ENCODE results near the gene SENP1.

SENP1 gene

DNA sequence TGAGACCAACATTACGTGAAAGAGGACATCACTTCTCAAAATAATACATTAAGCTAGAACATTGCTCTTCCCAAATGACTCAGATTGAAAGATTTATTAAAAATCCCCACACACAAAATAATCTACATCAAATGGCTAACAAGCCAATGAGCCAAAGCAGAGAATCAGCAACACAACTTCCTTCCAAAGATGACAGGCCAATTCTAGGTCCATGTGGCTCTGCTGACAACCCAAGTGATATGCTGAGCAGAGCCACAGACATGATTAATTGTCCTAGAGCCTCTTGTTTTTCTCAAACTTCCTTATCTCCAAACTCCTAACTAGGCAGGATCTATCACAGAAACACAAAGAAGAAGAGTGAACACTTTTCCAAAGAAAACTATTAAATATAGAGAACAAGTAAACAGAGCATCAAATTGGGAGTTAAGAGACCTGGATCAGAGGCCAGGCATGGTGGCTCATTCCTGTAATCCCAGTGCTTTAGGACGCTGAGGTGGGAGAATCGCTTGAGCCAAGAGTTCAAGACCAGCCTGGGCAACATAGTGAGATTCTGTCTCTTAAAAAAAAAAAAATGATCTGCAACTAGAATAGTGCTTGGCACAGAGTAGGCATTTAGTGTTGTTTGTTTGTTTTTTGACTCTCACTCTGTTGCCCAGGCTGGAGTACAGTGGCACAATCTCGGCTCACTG, 38.5 kb downstream of the SENP1 start:
- no peak for DNase-seq (ENCODE audit: low spot score)

DNA sequence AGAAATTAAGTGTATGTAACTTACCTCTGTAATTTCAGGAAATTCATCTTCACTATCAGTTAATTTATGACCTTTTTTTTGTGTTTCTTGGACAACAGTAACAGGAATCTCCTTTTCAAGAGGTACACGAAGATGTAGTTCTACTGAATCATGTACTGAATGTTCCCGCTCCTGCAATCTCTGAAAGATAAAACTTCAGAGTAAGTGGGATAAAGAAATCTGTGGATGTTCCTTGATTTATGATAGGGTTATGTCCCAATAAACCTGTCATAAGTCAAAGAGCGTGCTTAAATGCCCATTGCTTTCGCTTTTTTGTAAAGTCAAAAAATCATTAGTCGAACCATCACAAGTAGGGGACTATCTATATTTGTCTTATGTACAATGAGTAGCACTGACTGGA, 40.8 kb downstream of the SENP1 start:
- DNase-seq (ENCODE audit: low spot score) = no peak

DNA sequence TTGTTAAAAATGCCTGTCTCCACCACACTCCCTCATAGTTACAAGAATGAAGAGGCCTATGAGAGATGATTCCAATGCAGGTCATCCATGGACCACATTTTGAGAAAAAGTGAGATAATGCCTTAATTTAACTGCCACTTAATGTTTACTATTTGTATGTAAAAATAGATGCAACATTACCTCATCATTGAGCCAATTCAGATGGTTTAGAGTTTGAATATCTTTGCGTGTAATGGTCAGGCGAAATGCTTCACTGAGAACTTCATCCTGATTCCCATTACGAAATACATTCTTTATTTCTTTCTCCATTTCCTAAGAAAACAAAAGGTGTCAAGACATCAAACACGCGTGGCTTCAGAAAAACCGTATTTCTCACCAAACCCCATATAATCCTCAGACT, 42.3 kb downstream of the SENP1 start:
- no peak for DNase-seq (ENCODE audit: low spot score)

DNA sequence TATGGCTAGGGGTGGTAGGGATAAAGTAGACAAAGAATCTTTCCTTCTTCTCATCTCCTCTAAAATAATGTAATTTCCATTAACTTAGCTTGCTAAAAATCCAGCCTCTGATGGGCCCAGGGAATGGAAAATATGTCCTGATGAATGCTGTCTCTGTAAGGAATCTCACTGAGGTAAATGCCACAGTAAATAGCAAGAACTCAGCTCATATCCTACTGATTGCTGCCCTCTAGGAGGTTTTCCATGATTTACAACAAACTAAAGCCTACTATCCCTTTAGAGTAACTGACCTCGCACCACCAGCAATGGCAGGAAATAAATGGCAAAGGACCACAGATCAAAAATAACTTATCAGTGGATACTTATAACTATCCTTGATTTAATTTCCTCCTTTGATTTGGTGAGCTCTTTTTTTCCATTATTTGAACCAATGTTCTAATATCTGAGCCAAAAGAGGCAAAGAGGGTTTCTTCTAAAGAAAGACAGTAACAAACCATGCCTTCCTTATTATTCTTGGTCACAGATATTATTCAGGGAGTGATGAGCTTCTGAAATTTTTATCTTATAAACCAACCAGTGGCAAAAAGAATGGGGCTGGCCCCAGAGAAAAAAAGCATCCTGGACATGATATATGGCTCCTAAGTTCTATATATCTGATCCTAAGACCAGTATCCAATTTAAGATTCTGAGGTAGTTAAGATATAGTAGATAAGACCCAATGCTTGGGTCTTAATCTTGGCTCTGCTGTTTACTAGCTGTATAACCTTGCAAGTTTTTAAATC, 43.8 kb downstream of the SENP1 start:
- no peak for DNase-seq (ENCODE audit: low spot score)

DNA sequence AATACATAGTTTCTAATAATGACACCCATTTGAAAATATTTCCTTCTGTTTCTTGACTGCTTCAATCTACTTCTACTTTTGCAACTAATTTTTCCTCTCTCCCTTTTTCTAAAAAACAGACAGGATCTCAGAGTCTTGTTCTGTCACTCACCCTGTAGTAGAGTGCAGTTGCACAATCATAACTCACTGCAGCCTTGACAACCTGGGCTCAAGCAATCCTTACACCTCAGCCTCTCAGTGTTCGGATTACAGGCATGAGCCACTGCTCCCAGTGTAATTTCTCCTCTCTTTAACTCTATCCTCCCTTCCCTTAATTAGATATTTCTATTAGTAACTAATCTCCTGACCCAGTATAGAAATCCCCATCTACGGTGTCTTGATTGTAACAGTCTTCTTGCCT, 45.4 kb downstream of the SENP1 start:
- DNase-seq (ENCODE audit: low spot score) = no peak

DNA sequence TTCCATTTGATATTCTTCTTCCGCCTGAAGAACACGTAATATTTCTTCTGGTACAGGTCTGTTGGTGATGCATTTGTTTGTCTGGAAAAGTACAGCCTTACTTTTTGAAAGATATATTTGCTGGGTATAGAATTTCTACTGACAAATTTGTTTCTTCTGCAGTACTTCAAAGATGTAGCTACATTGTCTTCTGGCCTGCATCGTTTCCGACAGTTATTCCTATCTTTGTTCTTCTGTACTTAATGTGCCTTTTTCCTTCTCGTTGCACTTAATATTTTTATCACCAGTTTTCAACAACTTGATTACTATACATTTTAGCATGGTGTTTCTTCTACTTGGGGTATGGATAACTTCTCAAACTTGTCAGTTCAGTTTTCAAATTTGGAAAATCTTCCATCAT, 47.1 kb downstream of the SENP1 start:
- DNase-seq (ENCODE audit: low spot score) = no peak

DNA sequence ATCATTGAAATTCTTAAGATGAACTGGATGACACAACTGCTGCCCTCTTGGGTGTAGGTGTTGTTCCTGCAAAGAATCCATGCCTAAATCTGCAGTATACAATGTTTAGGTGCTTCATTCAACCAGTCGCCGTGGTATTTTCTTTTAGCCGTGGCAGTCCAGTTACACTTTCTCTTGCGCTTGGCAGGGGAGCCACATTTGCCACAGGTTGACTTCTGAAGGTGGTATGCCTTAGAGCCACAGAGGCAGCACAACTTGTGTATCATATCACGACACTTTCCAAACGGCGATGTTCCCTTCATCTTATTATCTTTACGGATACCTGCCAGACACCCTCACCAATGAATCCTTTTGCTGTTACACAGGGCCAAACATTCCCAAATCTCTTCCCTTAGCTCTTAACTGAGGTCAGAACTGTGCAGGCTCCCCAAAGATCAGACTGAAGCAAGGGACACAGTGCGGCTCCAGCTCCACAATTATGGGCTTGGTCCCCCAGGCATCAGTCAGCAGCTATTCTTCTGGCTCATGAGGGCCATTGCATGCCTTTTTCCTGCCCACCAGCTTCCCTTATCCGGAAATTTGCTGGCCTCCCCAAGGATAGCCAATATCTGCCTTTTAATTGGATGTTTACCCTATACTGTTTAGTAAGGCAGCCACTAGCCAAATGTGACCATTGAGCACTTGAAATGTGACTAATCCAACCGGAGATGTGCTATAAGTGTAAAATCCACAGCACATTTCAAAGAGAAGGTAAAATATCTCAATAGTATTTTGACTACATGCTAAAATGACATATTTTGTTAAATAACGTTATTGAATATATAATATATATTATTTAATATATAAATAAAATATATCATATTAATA, 50.7 kb downstream of the SENP1 start:
- no peak for DNase-seq (ENCODE audit: low spot score)

DNA sequence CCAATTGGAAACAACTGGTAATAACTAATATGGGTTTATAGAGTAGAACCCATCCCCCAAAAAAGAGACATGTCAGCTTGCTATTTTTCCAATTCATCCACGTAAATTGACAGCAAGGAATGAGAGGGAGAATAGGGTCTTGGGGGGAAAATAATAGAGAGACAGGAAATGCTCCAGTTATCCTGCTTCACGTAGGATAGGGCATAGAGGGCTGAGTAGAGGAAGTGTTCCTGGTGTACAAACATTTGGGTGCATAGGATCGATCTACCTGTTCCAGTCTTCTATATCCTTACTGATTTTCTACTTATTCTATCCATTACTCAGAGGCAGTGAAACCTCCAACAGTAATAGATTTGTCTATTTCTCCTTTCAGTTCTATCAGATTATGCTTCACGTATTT, 52.0 kb downstream of the SENP1 start:
- DNase-seq (ENCODE audit: low spot score) = no peak

DNA sequence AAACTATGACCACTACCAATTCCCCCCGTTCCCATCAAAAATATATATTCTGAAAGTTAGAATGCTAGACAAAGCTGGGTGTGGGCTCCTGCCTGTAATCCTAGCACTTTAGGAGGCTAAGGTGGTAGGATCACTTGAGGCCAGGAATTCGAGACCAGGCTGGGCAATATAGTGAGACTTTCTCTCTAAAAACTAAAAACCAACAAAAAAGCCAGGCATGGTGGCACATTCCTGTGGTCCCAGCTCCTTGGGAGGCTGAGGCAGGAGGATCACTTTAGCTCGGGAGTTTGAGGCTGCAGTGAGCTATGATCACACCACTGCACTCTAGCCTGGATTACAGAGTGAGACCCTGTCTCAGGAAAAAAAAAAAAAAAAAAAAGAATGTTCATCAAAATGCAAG, 52.8 kb downstream of the SENP1 start:
- DNase-seq (ENCODE audit: low spot score) = no peak

DNA sequence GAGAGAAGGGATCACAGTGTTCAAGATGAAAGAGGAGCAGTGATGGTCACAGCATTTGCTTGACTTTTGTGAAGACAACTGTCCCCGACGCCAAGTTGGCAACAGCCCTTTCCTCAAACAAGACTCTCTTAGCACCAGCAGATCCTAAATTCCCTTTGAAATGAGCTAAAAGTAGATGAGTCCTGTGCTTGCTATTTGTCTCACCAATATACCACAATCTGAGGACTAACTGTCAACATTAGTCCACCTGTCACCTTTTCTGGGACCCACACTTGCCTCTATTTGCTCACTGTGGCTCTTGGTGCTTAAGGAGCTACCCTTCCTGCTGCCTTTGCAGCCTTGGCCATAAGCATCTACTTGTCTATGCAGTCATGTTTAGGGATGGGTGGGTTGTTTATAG, 54.2 kb downstream of the SENP1 start:
- no peak for DNase-seq (ENCODE audit: low spot score)

DNA sequence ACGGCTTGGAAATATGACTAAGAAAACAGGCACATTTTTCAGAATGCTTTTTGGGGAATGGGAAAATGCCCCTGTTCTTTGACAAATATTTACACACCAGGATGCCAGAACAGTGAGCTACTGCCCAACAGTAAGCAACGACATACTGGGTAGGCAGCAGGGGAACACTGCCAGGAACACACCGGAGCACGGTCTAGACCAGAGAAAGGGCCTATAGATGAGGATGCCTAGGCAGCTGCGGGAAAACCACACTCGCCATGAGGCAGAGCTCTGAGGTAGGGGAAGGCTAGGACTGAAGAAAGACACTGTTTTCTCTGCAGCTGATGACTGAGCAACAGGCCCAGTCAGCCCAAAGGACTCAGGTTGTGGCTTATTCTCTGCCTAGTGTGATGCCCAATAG, 55.7 kb downstream of the SENP1 start:
- no peak for DNase-seq (ENCODE audit: low spot score)

DNA sequence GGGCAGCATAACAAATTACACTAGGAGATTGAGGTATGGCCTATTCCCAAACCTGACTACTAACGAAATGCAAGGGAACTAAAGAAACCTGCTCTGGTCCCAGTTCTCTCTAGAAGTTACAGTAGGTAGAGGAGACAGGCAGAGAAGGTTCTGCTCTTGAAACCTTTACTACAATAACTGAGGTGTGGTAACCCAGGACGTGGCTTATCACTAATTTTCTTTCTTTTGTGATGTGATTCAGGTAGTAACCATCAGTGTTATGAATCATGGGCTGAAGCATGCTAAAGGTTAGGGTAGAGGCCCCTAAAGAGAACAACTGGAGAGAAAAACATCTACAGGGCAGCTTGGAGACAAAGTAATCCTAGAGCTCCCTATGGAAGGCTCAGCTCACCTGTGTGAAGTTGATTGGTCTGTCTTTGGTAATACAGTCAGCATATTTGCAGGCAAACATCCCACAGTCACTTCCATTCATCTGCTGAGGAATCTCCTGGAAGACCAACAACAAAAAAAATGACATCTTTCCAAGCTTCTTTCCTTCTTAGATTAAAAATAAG, 59.8 kb downstream of the SENP1 start:
- DNase-seq (ENCODE audit: low spot score) = no peak

DNA sequence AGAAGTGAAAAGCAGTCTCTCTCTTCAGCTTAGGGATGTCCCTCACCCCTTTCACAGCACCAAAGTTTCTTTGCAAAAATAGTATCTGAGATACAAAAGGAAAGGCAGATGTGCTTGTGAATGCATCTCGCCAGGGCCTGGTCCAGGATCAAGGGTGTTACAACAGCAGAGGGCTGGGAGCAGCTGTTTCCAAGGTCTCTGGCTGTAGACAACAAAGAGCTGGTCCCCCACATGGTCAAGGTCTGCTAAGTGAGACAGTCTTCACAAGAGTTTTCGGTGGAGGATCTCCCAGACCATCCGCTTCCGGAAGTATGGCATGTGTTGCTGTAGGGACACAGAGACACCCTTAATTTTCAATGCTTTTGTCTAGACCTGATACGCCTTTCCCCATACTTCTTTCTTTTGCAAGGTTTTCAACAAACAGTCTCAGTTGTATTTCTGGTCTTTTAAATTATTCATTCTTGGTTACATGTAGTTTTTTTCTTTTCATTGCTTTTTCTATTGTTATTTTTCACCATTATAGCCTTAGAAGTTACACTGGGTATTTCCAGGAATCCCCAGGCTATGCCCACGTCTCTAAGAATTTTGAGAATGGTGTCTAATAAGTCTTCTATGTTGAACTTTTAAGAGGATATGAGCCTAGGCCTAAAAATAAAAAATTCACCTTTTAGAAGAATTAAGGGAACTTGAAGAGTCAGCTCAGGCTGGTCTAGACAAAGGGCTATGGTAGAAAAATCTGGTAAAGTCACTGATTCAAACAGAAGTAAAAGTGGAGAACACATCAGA, 60.6 kb downstream of the SENP1 start:
- no peak for DNase-seq (ENCODE audit: low spot score)

DNA sequence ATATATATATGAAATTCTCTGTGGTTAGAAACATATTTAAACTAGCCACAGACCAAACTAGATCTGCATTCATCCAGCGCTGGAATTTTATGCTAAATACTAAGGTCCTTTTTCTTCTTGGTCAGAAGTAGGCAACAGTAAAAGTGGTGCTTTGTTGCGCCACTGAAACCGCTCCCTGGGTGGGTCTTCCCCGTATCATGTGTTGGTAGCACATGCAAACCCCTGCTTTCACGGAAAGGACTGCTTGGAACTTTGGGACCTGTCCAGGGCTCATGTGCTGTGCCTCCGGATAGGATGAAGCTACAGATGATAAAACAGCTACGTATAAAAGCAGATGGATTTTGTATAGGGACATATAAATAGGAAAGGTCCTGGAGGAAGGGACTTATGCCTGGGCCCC, 61.5 kb downstream of the SENP1 start:
- DNase-seq (ENCODE audit: low spot score) = no peak

DNA sequence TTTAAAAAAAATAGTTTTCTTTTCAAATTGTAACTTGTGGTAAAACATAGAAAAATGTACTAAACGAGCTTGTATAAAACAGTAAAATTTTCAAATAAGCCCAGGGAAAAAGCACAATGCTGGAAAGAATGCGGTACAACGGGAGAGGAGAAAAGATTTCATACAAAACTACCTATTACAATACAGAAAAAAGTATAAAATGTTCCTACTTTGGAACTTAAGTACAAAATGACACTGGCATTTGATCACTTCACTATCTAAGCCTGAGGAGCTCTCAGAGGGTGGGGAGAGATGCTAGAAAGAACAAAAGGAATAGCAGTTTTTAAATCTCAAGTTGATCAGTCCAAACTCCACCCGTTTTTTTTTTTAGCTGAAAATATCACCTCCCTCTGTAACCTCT, 62.1 kb downstream of the SENP1 start:
- no peak for DNase-seq (ENCODE audit: low spot score)

DNA sequence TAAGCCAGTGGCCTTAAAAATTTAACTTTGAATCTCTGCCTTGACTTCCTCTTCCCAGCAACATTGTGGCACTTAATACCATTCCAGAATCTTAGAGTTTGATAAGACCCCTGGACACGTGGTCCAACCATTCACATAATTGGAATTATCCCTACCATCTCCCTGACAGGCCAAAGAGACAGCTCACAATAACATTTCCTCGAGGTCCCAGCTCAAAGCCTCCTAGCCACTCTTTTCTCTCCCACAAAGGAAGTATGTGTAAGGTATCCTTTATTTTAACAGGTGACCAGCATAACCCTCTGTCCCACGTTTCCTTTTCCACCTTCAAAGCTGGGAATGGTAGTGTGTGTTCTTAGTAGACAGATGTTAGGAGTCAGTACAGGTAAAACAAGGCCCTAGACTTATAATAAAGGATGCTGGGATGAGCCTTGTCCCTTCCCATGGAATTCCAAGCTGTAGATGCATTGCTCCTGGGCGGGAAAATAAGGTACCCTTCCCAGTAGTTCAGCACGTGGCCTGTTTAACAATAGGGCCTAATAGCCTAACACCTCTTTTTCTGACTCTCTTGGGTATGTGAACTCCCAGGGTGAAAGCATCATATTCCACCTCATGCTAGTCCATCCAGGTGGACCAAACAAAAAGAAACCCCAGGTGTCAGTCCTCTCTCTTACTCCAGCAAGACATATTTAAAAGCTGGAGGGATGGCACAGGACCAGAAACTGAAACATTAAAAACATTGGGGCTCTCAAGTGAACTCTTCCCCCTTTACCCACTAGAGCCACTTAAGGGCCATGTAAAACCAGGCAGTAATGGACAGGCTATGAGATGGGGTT, 64.1 kb downstream of the SENP1 start:
- no peak for DNase-seq (ENCODE audit: low spot score)

DNA sequence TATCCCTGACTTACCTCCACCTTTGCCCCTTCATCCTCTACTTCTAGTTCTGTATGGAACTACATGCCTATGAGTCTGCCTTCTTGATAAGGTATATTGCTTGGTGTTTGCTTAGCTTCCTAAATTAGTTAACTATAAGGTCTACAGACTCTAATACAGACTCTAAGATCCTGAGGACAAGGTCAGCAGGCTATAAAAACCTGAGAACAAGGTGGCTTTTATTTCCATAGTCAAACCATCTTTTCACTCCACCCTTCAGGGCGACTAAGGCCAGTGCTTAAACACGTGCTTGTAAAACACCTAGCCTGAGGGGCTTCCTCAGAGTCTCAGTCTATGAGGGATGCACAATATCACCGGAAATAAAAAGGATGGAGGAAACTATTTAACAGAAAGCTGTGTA, 65.5 kb downstream of the SENP1 start:
- DNase-seq (ENCODE audit: low spot score) = no peak

DNA sequence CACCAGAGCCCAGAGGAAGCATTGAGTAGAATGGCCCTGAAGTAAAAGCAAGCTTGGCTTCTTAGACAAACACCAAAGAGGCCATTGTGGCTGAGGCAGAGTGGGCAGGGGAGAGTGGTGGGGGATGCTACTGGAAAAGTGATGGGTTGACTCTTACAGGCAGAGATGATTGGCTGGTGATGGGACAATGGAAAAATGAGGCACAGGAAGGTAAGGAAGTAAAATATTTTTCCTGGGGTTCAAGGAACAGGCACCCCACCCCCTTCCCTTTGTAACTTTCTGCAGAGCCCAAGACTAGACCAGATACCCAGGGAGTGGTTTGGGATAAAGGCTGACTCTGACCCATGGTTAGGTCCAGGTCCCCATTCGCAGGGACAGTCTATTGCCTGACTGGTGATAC, 66.7 kb downstream of the SENP1 start:
- no peak for DNase-seq (ENCODE audit: low spot score)

DNA sequence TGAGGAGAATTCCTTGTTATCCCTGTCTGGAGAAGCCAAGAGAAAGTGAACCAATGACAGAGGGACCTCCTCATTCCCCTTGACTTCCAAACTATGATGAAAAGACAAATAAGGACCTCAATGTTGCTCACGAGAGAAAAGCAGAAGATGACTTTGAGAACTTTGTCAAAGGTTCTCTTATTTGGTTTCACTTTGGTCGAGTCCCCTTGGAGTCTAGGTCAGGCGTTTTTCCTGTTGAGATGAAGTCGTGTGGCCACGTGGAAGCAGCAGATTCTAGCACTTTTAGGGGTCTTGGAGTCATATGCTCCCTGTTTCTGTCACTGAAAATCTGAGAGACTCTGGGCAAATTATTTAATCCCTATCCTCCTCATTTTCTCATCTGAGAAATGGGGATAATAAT, 67.8 kb downstream of the SENP1 start:
- no peak for DNase-seq (ENCODE audit: low spot score)

DNA sequence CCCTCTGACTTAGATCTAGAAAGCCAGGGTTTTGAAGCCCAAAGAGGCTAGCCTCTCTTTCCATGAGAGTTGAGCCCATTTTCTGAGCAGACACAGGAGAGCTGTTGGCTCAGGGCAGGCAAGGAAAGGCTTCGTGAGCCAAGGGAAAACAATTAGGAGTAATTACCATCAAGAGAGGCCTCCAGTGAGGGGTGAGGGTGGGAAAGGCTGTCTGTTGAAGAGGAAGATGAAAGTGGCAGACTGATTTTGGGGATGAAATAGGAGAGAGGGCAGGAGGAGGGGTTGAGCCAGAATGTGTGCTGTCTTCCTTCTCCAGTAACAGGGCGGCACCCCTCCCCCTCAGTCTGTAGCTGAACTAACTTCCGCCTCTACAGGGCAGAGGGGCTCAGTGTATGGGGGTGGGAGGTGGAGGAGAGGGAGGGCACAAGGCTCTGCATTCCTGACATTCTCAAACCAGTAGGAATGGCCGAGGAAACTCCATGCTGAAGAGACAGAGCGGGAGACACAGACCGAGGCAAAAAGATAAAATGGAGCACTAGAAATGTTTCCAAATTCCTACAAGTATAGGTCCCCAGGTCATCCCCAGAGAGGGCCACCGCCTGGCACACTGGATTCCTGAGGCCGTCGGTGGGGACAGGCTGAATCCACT, 68.5 kb downstream of the SENP1 start:
- no peak for DNase-seq (ENCODE audit: low spot score)
